Heart left ventricle (tissue), 13 donors: ENCODE data around the gene FAM234A.
"Not testable (repeated sequence)": the region's sequence is repeated elsewhere in the genome, so short reads cannot be mapped to it uniquely, and the experiment has no call there.

Experiments
- POLR2A ChIP-seq, 2 donors: fragments of 450-650 bp; IDR thresholded peaks; one replicate each; pipeline ENCODE4 v1.6.1; 2017; ENCODE audit warnings: antibody characterized with exemption in 2 of 2, mild to moderate bottlenecking in 2 of 2, moderate library complexity in 2 of 2
- TF ChIP-seq, protein P1 (sequence below), 12 donors: fragments of 200-600 bp; sonication (generic) in 4 of 12; IDR thresholded peaks; one replicate each; pipeline versions ENCODE4 v1.5.0 to v1.8.0; 2018 to 2022; ENCODE audit warnings: antibody characterized with exemption in 12 of 12, mild to moderate bottlenecking in 5 of 12
- donor health status: ischemic (EF 13 %, LVEDD 7.1; RV severe dilation, severe dysfunction).
- donor health status: DM: no; HTN: yes; CAD: no.
- donor health status: DM: no; HTN: no; CAD: no.
- donor health status: ischemic (EF 25% LVEDD 6.9; RV normal size, moderate dysfunction).
- donor health status: ischemic (EF 25% LVEDD 5.7; RV mildly dilated, moderate dysfunction).
- donor health status: ischemic (EF 35%, LVEDD 5.7; RV mildly dilated, moderate dysfunction).
- donor health status: nonischemic (EF 11% LVEDD 7.7; RV severe dilation, severe dysfunction).
- donor health status: DM: yes; HTN: yes; CAD: no.
- donor health status: PGD.
- donor health status: ischemic (EF 29% LVEDD 5.4; RV normal size, mild dysfunction).
- donor health status: nonischemic (EF 23%, LVEDD 6.1; RV moderate dilation, normal function).

DNA sequence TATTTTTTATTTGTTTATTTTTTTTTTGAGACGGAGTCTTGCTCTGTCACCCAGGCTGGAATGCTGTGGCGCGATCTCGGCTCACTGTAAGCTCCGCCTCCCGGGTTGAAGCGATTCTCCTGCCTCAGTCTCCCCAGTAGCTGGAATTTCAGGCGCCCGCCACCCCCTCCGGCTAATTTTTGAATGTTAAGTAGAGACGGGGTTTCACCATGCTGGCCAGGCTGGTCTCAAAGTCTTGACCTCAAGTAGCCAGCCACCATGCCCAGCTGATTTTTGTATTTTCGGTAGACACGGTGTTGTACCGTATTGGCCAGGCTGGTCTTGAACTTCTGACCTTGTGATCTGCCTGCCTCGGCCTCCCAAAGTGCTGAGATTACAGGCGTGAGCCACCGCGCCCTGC, 4.3 kb upstream of the FAM234A start:
- TF ChIP-seq POLR2A (IDR thresholded peaks at IDR 0.05), result not testable (repeated sequence)
- TF ChIP-seq, protein P1, sequence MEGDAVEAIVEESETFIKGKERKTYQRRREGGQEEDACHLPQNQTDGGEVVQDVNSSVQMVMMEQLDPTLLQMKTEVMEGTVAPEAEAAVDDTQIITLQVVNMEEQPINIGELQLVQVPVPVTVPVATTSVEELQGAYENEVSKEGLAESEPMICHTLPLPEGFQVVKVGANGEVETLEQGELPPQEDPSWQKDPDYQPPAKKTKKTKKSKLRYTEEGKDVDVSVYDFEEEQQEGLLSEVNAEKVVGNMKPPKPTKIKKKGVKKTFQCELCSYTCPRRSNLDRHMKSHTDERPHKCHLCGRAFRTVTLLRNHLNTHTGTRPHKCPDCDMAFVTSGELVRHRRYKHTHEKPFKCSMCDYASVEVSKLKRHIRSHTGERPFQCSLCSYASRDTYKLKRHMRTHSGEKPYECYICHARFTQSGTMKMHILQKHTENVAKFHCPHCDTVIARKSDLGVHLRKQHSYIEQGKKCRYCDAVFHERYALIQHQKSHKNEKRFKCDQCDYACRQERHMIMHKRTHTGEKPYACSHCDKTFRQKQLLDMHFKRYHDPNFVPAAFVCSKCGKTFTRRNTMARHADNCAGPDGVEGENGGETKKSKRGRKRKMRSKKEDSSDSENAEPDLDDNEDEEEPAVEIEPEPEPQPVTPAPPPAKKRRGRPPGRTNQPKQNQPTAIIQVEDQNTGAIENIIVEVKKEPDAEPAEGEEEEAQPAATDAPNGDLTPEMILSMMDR (IDR thresholded peaks at IDR 0.05), result not testable (repeated sequence)
